ENCODE data around the gene PANK1. TPM values are rescaled to one million over a fixed set of nuclear protein-coding genes. Genes with fewer than 3 reads are reported as not detected.
"Not testable (repeated sequence)": the region's sequence is repeated elsewhere in the genome, so short reads cannot be mapped to it uniquely, and the experiment has no call there.

Gene PANK1
- total and polyA plus RNA-seq, 7 donors: 1.6 to 26.4 (median 6.1) TPM

DNA sequence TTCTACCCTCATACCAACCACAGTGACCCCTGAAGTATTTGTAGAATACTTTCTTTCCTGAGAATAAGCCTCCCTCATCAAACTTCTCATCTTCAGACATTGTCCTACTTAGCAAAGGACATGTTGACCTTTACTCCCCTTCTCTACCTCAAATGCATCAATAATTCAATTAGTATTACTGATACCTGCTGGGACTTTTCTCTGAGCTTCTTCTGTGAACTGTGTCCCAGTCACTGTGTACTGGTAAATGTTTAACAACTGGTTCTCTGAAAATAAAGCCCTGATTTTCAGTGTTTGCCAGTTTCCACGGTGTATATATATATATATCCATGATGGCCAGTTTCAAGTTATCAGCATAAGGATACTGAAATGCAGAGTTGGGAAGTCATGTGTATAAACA is 12.2 kb downstream of the PANK1 start:
- H3K27ac ChIP-seq: no peak overlapping the region
- intact Hi-C loops (cut with DNase I): no loop called here
- 25 to 67% methylated on average over 1 of the region's 1 CpG for WGBS, 2 donors

DNA sequence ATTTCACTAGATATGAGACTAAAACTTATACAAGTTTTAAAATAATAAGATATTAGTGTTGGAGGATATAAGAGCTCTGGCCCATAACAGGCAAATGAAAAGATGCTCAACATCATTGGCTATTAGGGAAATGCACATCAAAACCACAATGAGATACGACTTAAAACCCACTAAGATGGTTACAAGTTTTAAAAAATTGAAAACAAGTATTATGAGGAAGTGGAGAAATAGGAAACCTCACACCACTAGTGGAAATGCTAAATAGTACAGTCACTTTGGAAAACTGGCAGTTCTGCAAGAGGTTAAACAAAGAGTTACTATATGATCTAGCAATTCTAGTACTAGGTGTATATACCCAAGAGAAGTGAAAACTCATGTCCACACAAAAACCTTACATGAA is 17.2 kb downstream of the PANK1 start:
- WGBS, 2 donors: 63 to 88% methylated on average over 1 of the region's 1 CpG
- Histone ChIP-seq H3K36me3 (no peaks in the 10 kb centered on the region), H3K27ac (no peak overlapping the region), H3K9me3 (no peaks in the 10 kb centered on the region), H3K27me3 (no peaks in the 10 kb centered on the region), H3K4me1 (no peaks in the 10 kb centered on the region), H3K4me3 (no peak overlapping the region)
- intact Hi-C loops (cut with DNase I): no loop called here
- TF ChIP-seq EP300 (IDR thresholded peaks at IDR 0.05): no peak
- TF ChIP-seq, protein P1, sequence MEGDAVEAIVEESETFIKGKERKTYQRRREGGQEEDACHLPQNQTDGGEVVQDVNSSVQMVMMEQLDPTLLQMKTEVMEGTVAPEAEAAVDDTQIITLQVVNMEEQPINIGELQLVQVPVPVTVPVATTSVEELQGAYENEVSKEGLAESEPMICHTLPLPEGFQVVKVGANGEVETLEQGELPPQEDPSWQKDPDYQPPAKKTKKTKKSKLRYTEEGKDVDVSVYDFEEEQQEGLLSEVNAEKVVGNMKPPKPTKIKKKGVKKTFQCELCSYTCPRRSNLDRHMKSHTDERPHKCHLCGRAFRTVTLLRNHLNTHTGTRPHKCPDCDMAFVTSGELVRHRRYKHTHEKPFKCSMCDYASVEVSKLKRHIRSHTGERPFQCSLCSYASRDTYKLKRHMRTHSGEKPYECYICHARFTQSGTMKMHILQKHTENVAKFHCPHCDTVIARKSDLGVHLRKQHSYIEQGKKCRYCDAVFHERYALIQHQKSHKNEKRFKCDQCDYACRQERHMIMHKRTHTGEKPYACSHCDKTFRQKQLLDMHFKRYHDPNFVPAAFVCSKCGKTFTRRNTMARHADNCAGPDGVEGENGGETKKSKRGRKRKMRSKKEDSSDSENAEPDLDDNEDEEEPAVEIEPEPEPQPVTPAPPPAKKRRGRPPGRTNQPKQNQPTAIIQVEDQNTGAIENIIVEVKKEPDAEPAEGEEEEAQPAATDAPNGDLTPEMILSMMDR (IDR thresholded peaks at IDR 0.05): no peak
- DNase-seq: no peak

More for the DNA sequence above, 12.2 kb downstream of the PANK1 start:
- H3K27me3 ChIP-seq: no peaks in the 10 kb centered on the region
- no peak for TF ChIP-seq EP300 (IDR thresholded peaks at IDR 0.05)
- no peak for TF ChIP-seq POLR2AphosphoS5 (IDR thresholded peaks at IDR 0.05)
- TF ChIP-seq POLR2A (IDR thresholded peaks at IDR 0.05): no peak
- TF ChIP-seq, protein P1 (IDR thresholded peaks at IDR 0.05): no peak
- H3K4me3 ChIP-seq: no peak overlapping the region
- no peaks in the 10 kb centered on the region for H3K9me3 ChIP-seq
- no peaks in the 10 kb centered on the region for H3K36me3 ChIP-seq
- H3K4me1 ChIP-seq: no peaks in the 10 kb centered on the region
- no peak for DNase-seq

DNA sequence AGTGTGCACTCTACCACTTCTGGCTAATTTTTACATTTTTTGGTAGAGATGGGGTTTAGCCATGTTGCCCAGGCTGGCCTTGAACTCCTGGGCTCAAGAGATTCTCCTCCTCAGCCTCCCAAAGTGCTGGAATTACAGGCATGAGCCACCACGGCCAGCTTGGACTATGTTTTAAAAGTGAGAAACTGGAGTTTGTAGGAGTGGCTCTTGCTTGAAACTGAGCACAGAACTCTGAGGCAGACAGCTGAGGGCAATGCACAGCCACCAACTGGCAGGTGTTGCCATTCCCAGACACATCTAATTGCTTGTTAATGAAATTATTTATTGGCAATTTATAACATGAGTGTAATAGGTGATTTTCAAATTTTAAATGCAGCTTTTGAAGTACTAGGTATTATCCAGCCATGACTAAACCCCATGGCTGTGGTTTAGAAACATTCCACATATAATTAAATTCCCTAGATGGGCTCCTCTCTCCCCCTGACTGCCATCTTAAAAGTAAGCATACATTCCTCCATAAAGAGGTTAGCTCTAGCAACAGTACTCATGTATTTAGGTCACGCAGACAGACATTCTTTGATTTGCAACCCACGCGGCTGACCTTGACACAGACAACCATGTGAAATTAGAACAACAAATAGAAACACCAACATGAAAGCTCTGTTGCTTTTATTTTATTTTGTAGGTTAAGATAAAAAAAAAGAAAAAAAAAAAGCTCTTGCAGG is 19.8 kb downstream of the PANK1 start:
- no peak overlapping the region for H3K4me3 ChIP-seq
- TF ChIP-seq POLR2A (IDR thresholded peaks at IDR 0.05) (no peak), POLR2AphosphoS5 (IDR thresholded peaks at IDR 0.05) (no peak), EP300 (IDR thresholded peaks at IDR 0.05) (no peak)
- TF ChIP-seq, protein P1 (IDR thresholded peaks at IDR 0.05): no peak
- intact Hi-C loops (cut with DNase I): no loop called here

DNA sequence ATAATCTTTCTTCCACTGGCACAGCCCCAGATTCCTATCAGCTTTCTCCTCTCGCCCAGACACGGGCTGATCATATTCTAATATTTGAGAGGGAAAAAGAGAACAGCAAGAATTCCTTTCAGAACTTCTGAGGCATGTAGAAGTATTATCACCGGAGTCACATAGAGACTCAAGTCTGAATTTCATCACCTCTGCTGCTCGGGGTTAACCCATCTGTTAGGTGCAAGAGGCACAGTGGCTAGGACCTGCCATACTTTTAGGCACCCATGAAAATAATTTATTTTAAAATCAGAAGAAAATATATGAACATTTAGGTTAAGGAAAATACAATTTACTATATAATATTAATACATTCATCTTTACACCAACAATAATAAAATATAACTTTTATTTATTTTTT is 21.0 kb downstream of the PANK1 start:
- no peak overlapping the region for H3K27ac ChIP-seq
- TF ChIP-seq EP300 (IDR thresholded peaks at IDR 0.05): no peak
- H3K9me3 ChIP-seq: peaks cover 0 to 6% (median 0%) of the 10 kb centered on the region in 4 donors
- H3K36me3 ChIP-seq: no peaks in the 10 kb centered on the region
- H3K4me1 ChIP-seq: no peaks in the 10 kb centered on the region
- H3K27me3 ChIP-seq: no peaks in the 10 kb centered on the region
- DNase-seq: no peak
- WGBS, 2 donors: 95 to 97% methylated on average over 4 of the region's 4 CpGs
- no peak overlapping the region for H3K4me3 ChIP-seq
- intact Hi-C loops (cut with DNase I): no loop called here

More for the DNA sequence above, 19.8 kb downstream of the PANK1 start:
- Histone ChIP-seq H3K9me3 (peaks cover 0 to 4% (median 0%) of the 10 kb centered on the region in 4 donors), H3K27me3 (no peaks in the 10 kb centered on the region), H3K27ac (no peak overlapping the region), H3K4me1 (no peaks in the 10 kb centered on the region), H3K36me3 (no peaks in the 10 kb centered on the region)
- no peak for DNase-seq
- 90 to 95% methylated on average over 4 of the region's 4 CpGs for WGBS, 2 donors

DNA sequence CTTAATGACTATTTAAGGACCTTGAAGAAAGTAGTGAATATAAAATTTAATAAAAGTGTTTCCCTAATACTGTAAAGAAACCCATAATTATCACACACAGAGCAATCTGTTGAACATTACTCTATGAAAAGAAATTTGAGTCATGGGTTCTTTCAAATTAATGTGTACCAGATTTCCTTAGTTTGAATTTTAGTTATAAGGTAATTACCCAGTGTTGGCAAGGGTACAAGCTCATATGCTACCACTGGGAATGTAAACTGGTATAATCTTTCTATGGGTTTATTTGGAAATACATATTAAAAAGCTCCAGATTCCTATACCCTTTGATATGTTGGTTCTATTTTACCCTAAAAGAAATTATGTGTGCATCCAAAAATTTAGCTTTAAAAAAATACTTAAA is 22.9 kb downstream of the PANK1 start:
- Histone ChIP-seq H3K27ac (no peak overlapping the region), H3K27me3 (no peaks in the 10 kb centered on the region), H3K9me3 (peaks cover 0 to 6% (median 0%) of the 10 kb centered on the region in 4 donors), H3K4me3 (no peak overlapping the region), H3K4me1 (no peaks in the 10 kb centered on the region), H3K36me3 (no peaks in the 10 kb centered on the region)
- DNase-seq: no peak
- TF ChIP-seq POLR2A (IDR thresholded peaks at IDR 0.05) (no peak), POLR2AphosphoS5 (IDR thresholded peaks at IDR 0.05) (no peak)
- intact Hi-C loops (cut with DNase I): no loop called here

DNA sequence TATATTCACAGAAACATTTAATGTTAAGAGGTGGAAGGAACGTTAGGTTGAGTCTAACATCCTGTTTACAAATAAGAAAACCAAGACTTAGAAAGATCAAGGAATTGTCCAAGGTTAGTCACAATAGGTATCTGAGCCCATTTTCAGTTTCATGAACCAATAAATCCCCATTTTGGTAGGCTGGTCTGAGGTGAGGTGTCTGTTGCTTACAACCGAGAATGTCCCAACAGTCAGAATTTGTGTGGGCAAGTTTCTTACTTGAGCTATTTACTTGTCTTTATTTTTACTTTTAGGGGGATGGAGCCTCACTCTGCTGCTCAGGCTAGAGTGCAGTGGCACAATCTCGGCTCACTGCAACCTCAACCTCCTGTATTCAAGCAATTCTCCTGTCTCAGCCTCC is 23.6 kb downstream of the PANK1 start:
- Histone ChIP-seq H3K4me3 (no peak overlapping the region), H3K4me1 (no peaks in the 10 kb centered on the region), H3K27me3 (no peaks in the 10 kb centered on the region), H3K9me3 (peaks cover 0 to 6% (median 0%) of the 10 kb centered on the region in 4 donors), H3K27ac (no peak overlapping the region), H3K36me3 (no peaks in the 10 kb centered on the region)
- no peak for DNase-seq
- 91 to 93% methylated on average over 3 of the region's 3 CpGs for WGBS, 2 donors
- no peak for TF ChIP-seq EP300 (IDR thresholded peaks at IDR 0.05)
- TF ChIP-seq POLR2A (IDR thresholded peaks at IDR 0.05): no peak
- no peak for TF ChIP-seq POLR2AphosphoS5 (IDR thresholded peaks at IDR 0.05)
- TF ChIP-seq, protein P1 (IDR thresholded peaks at IDR 0.05): no peak
- intact Hi-C loops (cut with DNase I): no loop called here

DNA sequence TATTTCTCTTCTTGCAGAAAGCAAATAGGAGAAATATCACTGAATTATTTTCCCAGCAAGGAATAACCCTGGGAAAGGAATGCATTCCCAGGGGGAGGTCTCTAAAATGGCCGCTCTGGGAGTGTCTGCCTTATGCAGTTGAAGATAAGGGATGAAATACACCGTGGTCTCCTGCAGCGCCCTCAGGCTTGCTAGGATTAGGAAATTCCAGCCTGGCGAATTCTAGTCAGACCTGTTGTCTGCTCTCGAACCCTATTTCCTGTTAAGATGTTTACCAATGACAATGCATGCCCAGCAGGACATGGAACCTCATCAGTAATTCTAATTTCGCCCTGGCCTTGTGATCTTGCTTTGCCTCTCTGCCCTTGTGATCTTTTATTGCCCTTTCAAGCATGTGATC is 24.7 kb downstream of the PANK1 start:
- H3K36me3 ChIP-seq; H3K4me3 ChIP-seq; intact Hi-C loops (cut with DNase I); H3K9me3 ChIP-seq; H3K4me1 ChIP-seq; H3K27me3 ChIP-seq; H3K27ac ChIP-seq; DNase-seq: not testable (repeated sequence)
- WGBS, 2 donors: 95 to 97% methylated on average over 6 of the region's 6 CpGs
